ENCODE data around the gene LAMB3.
A peak's percentile ranks its signal among the peaks of the same experiment; 100 is the strongest.

The LAMB3 gene

GRCh38 chr1:209689477-209689876 lies 37.3 kb upstream of the LAMB3 start:
- TF ChIP-seq NFRKB (IDR thresholded peaks at IDR 0.05) (no peak), SUZ12 (IDR thresholded peaks at IDR 0.05) (no peak), BHLHE40 (IDR thresholded peaks at IDR 0.05; ENCODE audit: borderline replicate concordance) (no peak), CTBP1 (IDR thresholded peaks at IDR 0.05; ENCODE audit: borderline replicate concordance) (no peak), L3MBTL2 (conservative IDR thresholded peaks at IDR 0.05) (no peak), ZNF384 (IDR thresholded peaks at IDR 0.05) (no peak), ARNT (IDR thresholded peaks at IDR 0.05) (no peak), LEF1 (IDR thresholded peaks at IDR 0.05; ENCODE audit: borderline replicate concordance) (no peak), HDGF (IDR thresholded peaks at IDR 0.05; ENCODE audit: borderline replicate concordance) (no peak), SP1 (IDR thresholded peaks at IDR 0.05) (no peak), TARDBP (IDR thresholded peaks at IDR 0.05) (no peak), FOXA1 (IDR thresholded peaks at IDR 0.05) (no peak), ELF4 (IDR thresholded peaks at IDR 0.05) (no peak), PKNOX1 (IDR thresholded peaks at IDR 0.05) (no peak), FOXK2 (IDR thresholded peaks at IDR 0.05) (no peak)
- no peak for DNase-seq (ENCODE audit: extremely low spot score)
- ChIA-PET CTCF (interaction anchor here (0.9 kb wide), 1 partner anchor 62 kb away, joined by 4 read pairs; no protein-coding TSS in a partner anchor), POLR2A (interaction anchor here (1.2 kb wide), 1 partner anchor 15 kb away, joined by 3 read pairs; no protein-coding TSS in a partner anchor)

GRCh38 chr1:209688746-209689234 lies 36.6 kb upstream of the LAMB3 start:
- TF ChIP-seq ARNT (IDR thresholded peaks at IDR 0.05) (no peak), SP1 (IDR thresholded peaks at IDR 0.05) (no peak), SUZ12 (IDR thresholded peaks at IDR 0.05) (no peak), NFRKB (IDR thresholded peaks at IDR 0.05) (no peak), ELF4 (IDR thresholded peaks at IDR 0.05) (no peak), CTBP1 (IDR thresholded peaks at IDR 0.05; ENCODE audit: borderline replicate concordance) (no peak), BHLHE40 (IDR thresholded peaks at IDR 0.05; ENCODE audit: borderline replicate concordance) (no peak), FOXK2 (IDR thresholded peaks at IDR 0.05) (no peak), LEF1 (IDR thresholded peaks at IDR 0.05; ENCODE audit: borderline replicate concordance) (no peak), HDGF (IDR thresholded peaks at IDR 0.05; ENCODE audit: borderline replicate concordance) (no peak), PKNOX1 (IDR thresholded peaks at IDR 0.05) (no peak), ZNF384 (IDR thresholded peaks at IDR 0.05) (no peak), FOXA1 (IDR thresholded peaks at IDR 0.05) (no peak), TARDBP (IDR thresholded peaks at IDR 0.05) (no peak), L3MBTL2 (conservative IDR thresholded peaks at IDR 0.05) (no peak)
- ChIA-PET CTCF (no interaction called here), POLR2A (interaction anchor here (1.1 to 1.2 kb wide), 2 partner anchors 14 to 15 kb away, joined by 3 read pairs; partner anchors contain the start of gene G0S2)
- no peak for DNase-seq (ENCODE audit: extremely low spot score)

- CTCF ChIA-PET, result interaction anchor here (1.2 kb wide), 1 partner anchor 79 kb away, joined by 5 read pairs; no protein-coding TSS in a partner anchor
- DNase-seq (ENCODE audit: extremely low spot score), result no peak
- POLR2A ChIA-PET, result no interaction called here
- TF ChIP-seq HDGF (IDR thresholded peaks at IDR 0.05; ENCODE audit: borderline replicate concordance), result no peak
- TF ChIP-seq FOXK2 (IDR thresholded peaks at IDR 0.05), result no peak
- TF ChIP-seq ZNF384 (IDR thresholded peaks at IDR 0.05), result no peak
- TF ChIP-seq SUZ12 (IDR thresholded peaks at IDR 0.05), result no peak
- TF ChIP-seq NFRKB (IDR thresholded peaks at IDR 0.05), result no peak
- TF ChIP-seq PKNOX1 (IDR thresholded peaks at IDR 0.05), result no peak
- no peak for TF ChIP-seq BHLHE40 (IDR thresholded peaks at IDR 0.05; ENCODE audit: borderline replicate concordance)
- no peak for TF ChIP-seq LEF1 (IDR thresholded peaks at IDR 0.05; ENCODE audit: borderline replicate concordance)
- TF ChIP-seq SP1 (IDR thresholded peaks at IDR 0.05), result no peak
- TF ChIP-seq ELF4 (IDR thresholded peaks at IDR 0.05), result no peak
- no peak for TF ChIP-seq CTBP1 (IDR thresholded peaks at IDR 0.05; ENCODE audit: borderline replicate concordance)
- no peak for TF ChIP-seq L3MBTL2 (conservative IDR thresholded peaks at IDR 0.05)
- no peak for TF ChIP-seq FOXA1 (IDR thresholded peaks at IDR 0.05)
- TF ChIP-seq ARNT (IDR thresholded peaks at IDR 0.05), result no peak
- TF ChIP-seq FOXM1 (IDR thresholded peaks at IDR 0.05; ENCODE audit: borderline replicate concordance), result no peak
- no peak for TF ChIP-seq TARDBP (IDR thresholded peaks at IDR 0.05)
These were observed 34.1 kb upstream of the LAMB3 start for GRCh38 chr1:209686322-209686721.

GRCh38 chr1:209685821-209686220 lies 33.6 kb upstream of the LAMB3 start:
- POLR2A ChIA-PET, result no interaction called here
- CTCF ChIA-PET, result no interaction called here
- TF ChIP-seq BHLHE40 (IDR thresholded peaks at IDR 0.05; ENCODE audit: borderline replicate concordance), result no peak
- TF ChIP-seq NFRKB (IDR thresholded peaks at IDR 0.05), result no peak
- no peak for TF ChIP-seq ELF4 (IDR thresholded peaks at IDR 0.05)
- no peak for TF ChIP-seq L3MBTL2 (conservative IDR thresholded peaks at IDR 0.05)

GRCh38 chr1:209678981-209679539 lies 26.8 kb upstream of the LAMB3 start:
- ChIA-PET CTCF (no interaction called here), POLR2A (no interaction called here)
- TF ChIP-seq HDGF (IDR thresholded peaks at IDR 0.05; ENCODE audit: borderline replicate concordance) (no peak), FOXK2 (IDR thresholded peaks at IDR 0.05) (no peak), BHLHE40 (IDR thresholded peaks at IDR 0.05; ENCODE audit: borderline replicate concordance) (no peak)
- DNase-seq (ENCODE audit: extremely low spot score), result no peak

More at GRCh38 chr1:209685821-209686220, 33.6 kb upstream of the LAMB3 start:
- no peak for DNase-seq (ENCODE audit: extremely low spot score)

DNA sequence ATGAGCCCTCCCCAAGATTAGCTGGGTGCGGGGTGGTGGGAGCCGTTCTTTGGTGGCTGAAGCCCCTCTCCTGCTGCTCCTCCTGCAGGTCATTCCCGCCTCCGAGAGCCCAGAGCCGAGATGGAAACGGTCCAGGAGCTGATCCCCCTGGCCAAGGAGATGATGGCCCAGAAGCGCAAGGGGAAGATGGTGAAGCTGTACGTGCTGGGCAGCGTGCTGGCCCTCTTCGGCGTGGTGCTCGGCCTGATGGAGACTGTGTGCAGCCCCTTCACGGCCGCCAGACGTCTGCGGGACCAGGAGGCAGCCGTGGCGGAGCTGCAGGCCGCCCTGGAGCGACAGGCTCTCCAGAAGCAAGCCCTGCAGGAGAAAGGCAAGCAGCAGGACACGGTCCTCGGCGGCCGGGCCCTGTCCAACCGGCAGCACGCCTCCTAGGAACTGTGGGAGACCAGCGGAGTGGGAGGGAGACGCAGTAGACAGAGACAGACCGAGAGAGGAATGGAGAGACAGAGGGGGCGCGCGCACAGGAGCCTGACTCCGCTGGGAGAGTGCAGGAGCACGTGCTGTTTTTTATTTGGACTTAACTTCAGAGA lies 23.4 kb upstream of the LAMB3 start:
- CTCF ChIA-PET, result interaction anchor here (0.6 kb wide), 1 partner anchor 65 kb away, joined by 3 read pairs; no protein-coding TSS in a partner anchor
- no peak for TF ChIP-seq TARDBP (IDR thresholded peaks at IDR 0.05)
- no peak for TF ChIP-seq CTBP1 (IDR thresholded peaks at IDR 0.05; ENCODE audit: borderline replicate concordance)
- TF ChIP-seq ZNF384 (IDR thresholded peaks at IDR 0.05), result no peak
- TF ChIP-seq SP1 (IDR thresholded peaks at IDR 0.05), result no peak
- no peak for TF ChIP-seq FOXA1 (IDR thresholded peaks at IDR 0.05)
- no peak for TF ChIP-seq FOXM1 (IDR thresholded peaks at IDR 0.05; ENCODE audit: borderline replicate concordance)
- TF ChIP-seq ELF4 (IDR thresholded peaks at IDR 0.05), result no peak
- no peak for TF ChIP-seq SUZ12 (IDR thresholded peaks at IDR 0.05)
- peak; percentile 47 for TF ChIP-seq L3MBTL2 (conservative IDR thresholded peaks at IDR 0.05)
- POLR2A ChIA-PET, result interaction anchor here (0.7 to 1.7 kb wide), 6 partner anchors 13 to 56 kb away, joined by 3 to 6 read pairs (median 4); no protein-coding TSS in a partner anchor
- DNase-seq (ENCODE audit: extremely low spot score), result peak; percentile 51
